GM10847 (cell line): Measurements from ENCODE around the gene DOCK3.

Experiments used
- POLR2A ChIP-seq: IDR thresholded peaks from 2 replicates; pipeline ENCODE4 v1.6.1; 2011; ENCODE audit not compliant: insufficient read length; ENCODE audit errors: extremely low read depth

The DOCK3 gene

DNA sequence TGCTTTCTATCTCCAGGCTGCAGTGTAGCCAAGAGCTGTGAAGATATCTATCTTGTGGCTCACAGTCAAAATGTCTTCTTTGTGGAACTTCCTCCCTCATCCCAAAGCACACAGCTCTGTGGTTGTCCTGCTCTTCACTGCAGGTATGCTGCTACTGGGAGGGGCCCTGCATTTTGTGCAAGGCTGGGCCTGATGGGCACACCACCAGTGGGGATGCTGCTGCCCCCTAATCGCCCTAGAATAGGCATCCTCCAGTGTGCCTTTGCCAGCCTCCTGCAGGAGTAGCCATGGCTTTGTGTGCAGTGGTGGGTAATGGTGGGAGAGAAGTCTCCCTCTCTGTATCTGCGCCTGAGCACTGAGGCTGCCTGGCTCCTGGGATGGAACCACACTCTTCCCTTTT lies 297.3 kb downstream of the DOCK3 start:
- TF ChIP-seq POLR2A, result no peak

DNA sequence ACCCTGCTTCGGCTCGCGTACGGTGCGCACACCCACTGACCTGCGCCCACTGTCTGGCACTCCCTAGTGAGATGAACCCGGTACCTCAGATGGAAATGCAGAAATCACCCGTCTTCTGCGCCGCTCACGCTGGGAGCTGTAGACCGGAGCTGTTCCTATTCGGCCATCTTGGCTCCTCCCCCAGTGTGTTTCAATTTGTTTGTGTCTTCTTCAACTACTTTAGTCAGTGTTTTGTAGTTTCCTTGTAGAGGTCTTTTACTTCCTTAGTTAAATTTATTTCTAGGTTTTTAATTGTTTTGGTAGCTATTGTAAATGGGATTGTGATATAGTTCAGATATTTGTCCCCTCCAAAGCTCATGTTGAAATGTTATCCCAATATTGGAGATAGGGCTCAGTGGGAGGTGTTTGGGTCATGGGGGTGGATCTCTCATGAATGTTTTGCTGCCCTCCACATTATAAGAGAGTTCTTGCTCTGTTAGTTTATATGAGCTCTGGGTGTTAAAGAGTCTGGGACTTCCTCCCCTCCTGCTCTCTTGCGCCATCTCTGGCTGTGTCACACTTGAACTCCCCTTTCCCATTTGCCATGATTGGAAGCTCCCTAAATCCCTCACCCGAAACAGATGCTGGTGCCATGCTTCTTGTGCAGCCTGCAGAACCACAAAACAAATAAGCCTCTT lies 304.4 kb downstream of the DOCK3 start:
- TF ChIP-seq POLR2A, result no peak

DNA sequence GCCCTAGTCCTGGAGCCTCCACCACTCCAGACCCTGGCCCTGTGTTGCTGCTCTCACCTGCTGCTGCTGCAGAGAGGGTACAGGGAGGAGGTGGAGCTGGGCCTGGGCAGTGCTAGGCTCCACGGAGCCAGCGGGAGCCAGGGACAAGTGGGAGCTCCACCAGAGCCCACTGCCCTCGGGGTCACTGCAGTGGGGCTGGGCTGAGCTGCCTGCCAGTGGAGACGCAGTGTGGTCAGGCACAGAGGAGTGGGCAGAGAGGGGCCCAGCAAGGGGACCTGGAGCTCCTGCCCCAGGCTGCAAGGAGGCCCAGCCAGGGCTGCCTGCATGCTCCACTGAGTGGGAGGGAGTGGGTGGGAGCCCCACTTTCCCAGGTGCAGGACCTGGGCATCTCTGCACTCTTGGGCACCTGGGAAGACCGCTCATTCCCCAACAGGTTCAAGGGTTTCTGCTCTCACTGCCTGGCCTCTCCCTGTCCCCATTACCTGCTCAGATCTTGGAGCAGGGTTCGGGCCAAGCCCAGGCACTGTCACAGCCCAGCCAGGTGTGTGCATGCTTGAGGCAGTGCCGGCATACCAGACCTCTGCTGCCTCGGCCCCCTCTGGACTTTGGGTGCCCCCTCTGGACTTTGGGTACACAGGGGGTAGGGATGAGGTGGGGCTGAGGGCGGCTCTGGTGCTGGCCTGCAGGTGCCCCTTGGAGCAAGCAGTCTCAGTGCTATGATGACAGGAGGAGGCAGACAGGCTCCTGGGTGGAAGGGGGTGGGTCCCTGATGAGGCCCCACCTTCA lies 308.0 kb downstream of the DOCK3 start:
- no peak for TF ChIP-seq POLR2A

DNA sequence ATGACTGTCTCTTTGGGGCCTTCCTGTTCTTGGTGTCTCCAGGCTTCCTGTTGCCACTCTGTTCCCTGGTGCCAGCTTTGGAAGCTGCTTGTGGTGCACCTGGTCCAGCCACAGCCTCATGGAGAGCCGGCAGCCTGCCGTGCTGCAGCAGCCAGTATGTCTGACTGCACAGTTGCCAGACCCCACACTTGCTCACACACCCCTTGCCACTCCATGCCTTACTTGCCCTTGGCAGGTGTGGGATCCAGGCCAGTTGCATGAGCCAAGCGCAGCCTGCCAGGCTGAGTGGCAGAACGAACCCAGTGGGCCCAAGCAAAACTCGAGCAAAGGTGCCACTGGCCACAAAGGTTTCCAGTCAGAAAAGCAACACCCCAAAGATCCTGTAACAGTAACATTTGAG lies 309.2 kb downstream of the DOCK3 start:
- TF ChIP-seq POLR2A, result no peak

DNA sequence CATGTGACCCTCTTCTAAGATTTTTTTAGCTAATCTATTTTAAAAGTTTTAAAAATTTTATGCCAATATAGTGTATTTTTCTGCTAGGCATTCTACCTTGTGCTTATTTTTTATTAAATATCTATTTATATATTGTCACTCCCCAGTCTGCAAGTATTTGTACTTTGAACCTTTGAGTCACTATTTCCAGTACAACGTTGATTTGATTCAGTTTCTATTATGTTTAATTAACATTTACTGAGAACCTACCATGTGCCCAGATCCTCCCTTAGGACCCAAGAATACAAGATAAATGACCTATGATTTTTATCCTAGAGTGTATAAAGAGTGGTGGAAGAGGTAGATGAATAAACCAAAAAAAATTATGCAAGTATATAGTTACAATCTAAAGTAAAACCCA lies 311.2 kb downstream of the DOCK3 start:
- TF ChIP-seq POLR2A, result no peak

DNA sequence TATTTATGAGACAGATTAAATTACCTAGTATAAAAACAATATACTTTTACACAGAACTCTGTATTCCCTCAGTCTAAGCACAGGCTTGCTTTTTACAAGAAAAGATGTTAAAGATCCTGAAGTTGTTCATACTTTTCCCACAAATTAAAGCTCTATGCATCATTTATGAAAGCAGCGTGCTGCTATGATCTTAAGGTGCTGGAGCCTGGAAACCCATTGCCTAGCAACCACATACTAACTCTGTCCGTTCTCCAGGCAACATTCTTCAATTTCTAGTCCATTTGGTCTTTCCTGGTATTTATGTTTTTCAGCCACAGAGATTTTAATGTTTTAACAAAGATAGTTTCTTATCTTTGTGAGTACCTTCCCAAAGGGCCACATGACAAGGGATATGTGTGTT lies 312.0 kb downstream of the DOCK3 start:
- no peak for TF ChIP-seq POLR2A

DNA sequence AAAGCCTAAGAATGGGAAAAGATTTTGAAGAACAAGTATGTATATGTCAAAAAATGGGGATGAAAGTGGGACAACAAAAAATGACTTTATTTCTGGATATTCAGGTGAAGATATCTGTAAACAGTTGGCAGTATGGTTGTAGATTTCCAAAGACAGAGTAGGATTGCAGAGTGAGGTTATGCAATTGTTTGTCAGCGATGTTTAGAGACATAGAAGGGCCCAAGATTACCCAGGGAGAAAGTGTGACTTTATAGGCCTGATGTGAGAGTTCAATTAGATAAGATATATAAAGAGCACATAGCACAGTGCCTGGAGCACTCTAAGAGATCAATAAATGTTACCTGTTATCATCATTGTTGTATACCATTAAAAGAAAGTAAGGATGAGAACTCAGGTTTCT lies 319.8 kb downstream of the DOCK3 start:
- no peak for TF ChIP-seq POLR2A

DNA sequence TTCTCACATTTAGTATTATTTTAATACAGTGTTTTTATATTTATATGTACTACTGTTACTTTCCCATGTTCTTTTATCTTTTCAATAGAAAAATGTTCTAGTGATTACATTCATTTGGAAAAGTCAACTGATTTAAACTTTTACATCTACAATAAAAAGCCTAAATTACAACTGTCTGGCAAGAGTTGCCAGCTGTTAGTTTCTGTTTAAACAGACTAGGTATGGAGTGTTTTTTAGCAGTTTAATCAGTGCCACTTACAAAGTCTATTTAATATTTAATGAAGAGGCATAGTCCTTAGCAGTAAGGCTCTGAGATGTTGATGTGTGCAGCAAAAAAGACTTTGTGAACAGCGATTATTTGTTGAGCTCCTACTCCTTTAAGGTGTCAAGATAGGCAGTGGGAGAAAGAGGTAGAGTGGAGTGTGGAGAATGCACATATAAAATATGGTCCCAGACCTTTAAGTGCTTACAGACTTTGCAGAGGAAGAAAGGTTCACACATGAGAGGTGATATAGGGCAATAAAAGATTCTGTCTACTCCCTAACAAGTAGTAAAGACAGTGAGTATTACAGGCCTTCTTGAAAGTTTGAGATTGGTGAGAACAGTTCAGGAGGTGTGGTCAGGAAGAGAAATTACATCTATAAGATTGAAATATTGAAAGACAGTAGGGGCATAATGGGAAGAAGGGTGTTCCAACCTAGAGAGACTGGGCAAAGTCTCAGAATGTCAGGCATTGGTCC lies 320.5 kb downstream of the DOCK3 start:
- TF ChIP-seq POLR2A, result no peak

DNA sequence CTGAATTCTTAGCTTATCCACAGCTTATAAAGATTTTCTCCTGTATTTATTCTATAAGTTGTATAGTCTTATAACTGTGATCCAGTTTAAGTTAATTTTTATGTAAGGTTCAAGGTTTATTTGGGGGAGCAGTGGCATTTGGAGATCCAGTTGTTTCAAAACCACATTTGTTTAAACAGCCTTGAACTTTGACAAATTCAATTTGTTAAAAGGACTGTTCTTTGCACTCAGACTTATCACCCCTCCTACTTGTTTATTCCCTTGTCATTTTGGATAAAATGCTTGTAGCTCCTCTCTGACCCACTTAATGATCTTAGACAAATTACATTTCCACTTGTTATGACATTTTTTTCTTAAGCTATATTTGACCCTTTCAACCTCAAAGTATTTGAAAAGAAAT lies 327.8 kb downstream of the DOCK3 start:
- TF ChIP-seq POLR2A, result no peak

DNA sequence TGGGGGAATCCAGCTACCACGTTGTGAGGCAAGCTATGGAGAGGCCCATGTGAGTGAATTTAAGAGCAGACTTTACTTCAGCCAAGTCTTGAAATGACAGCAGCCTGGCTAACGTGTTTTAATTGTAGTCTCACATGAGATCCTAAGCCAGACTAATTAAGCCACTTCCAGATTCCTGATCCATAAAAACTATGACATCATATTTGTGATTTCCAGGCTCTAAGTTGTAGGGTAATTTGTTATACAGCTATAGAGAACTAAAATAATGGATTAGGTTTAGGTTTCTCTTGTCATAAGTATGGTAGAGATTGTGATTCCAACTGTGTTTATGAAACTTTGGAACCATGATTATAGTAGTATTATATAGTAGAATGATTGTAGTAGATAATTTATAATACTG lies 329.5 kb downstream of the DOCK3 start:
- no peak for TF ChIP-seq POLR2A

DNA sequence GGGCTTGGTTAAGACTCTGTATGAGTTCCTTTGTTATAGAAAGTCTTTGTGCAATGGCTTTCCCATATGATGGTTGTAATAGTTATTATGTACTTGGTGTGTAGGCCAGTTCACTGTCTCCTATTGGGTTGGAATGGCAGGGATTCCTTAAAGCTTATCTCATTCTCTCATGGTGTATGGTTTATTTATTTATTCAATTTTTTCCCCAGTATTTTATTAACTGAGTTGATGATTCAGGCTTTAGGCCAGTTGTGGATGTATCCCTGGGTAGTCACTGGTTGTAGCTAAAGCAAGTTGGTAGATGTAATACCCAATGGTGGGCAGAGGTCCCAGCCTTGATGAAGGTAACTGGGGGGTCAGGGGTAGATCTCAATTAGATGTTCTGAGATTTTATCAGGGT lies 349.4 kb downstream of the DOCK3 start:
- TF ChIP-seq POLR2A, result no peak

DNA sequence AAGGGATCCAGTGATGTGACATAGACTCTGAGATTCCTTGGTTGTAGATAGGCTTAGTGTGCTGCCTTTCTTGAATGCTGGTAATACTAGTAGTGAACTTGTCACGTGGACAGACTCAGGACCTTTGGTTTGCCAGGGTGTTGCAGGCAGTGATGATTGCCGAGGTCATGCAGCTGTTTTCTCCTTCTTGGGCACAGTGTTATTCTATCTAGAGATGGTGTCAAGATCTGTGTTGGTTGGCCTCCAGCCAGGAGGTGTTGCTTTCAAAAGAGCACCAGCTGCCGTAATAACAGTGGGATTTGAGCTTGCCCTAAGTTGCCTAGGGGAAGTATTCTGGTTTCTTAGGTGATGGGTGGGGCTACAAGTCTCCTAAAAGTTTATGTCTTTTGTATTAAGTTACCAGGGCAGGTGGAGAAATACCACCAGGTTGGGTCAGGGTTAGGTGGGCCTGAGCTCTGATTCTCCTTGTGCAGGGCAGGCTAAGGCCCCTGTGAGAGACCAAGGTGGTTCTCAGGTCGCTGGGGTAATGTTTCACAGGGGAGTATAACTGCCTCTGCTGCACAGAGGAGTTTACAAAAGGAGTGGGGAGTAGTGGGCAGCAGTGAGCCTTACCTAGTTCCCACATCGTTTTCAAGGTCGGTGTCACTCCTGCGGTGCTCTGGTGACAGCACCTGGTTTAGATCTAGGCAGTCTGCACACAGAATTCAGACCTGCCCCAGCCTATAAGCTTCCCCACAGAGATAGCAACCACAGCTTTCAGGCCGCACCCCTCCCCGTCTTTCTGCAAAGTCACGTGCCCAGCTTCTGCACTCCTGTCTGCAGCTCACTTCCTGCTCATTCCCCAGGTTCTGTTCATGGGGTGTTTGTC lies 350.3 kb downstream of the DOCK3 start:
- no peak for TF ChIP-seq POLR2A

DNA sequence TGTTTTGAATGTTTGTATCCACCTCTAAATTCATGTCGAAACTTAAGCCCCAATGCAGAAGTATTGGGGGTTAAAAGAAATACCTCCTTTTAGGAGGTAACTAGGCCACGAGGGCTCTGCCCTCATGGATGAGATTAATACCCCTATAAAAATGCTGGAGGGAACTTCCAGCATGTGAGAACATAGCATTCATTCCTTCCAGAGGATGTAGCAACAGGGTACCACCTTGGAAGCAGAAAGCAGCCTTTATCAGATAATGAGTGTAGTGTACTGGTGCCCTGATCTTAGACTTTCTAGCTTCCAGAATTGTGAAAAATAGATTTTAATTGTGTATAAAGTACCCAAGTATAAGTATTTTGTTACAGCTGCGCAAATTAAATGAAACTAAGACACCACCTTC lies 356.9 kb downstream of the DOCK3 start:
- no peak for TF ChIP-seq POLR2A

DNA sequence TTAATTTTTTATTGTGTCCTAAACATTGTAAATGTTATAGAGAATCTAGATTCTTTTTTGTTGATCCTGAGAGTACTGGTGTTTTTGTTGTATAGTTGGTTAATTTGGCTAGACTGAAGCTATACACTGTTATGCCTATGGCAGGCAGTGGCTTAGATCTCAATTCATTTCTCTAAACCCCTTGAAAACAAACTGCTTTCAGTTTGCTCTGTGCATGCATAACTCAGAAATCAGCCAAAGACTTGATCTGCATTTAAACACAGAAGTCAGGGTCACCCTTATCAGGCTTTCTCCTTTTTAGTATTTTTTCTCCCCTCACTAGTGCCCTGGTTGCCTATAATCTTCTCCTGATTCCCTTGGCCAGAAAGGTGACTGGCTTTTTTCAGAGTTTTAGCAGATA lies 360.9 kb downstream of the DOCK3 start:
- TF ChIP-seq POLR2A, result no peak

DNA sequence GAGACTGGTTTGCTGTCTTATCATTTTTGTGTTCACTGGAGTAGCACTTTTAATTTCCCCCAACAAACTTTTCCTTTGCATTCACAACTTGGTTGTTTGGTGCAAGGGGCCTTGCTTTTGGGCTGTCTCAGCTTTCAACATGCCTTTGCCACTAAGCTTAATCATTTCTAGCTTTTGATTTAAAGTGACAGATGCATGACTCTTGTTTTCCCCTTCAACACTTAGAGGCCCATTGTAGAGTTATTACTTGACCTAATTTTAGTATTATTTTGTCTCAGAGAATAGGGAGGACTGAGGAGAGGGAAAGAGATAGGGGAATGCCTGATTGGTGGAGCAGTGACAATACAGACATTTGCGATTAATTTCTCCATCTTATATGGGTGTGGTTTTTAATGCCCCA lies 370.3 kb downstream of the DOCK3 start:
- no peak for TF ChIP-seq POLR2A
